ENCODE results near the gene GPR150.
"Not testable (repeated sequence)": the region's sequence is repeated elsewhere in the genome, so short reads cannot be mapped to it uniquely, and the experiment has no call there.

GPR150 gene

GRCh38 chr5:95623706-95624105, 3.8 kb downstream of the GPR150 start:
- no peak for DNase-seq (ENCODE audit: low read depth, low spot score)

GRCh38 chr5:95624368-95624767, 4.5 kb downstream of the GPR150 start:
- no peak for DNase-seq (ENCODE audit: low read depth, low spot score)

GRCh38 chr5:95626701-95627100, 6.8 kb downstream of the GPR150 start:
- no peak for DNase-seq (ENCODE audit: low read depth, low spot score)

GRCh38 chr5:95627971-95628810, 8.3 kb downstream of the GPR150 start:
- no peak for DNase-seq (ENCODE audit: low read depth, low spot score)

- DNase-seq (ENCODE audit: low read depth, low spot score) = no peak
Measured at GRCh38 chr5:95628933-95629332, 9.0 kb downstream of the GPR150 start.

GRCh38 chr5:95630394-95630917, 10.6 kb downstream of the GPR150 start:
- no peak for DNase-seq (ENCODE audit: low read depth, low spot score)

GRCh38 chr5:95631255-95631958, 11.5 kb downstream of the GPR150 start:
- no peak for DNase-seq (ENCODE audit: low read depth, low spot score)

- DNase-seq (ENCODE audit: low read depth, low spot score) = peak; percentile 41
Measured at GRCh38 chr5:95631991-95632675, 12.2 kb downstream of the GPR150 start.

- not testable (repeated sequence) for DNase-seq (ENCODE audit: low read depth, low spot score)
Measured at GRCh38 chr5:95632942-95633341, 13.1 kb downstream of the GPR150 start.

GRCh38 chr5:95633671-95634070, 13.8 kb downstream of the GPR150 start:
- no peak for DNase-seq (ENCODE audit: low read depth, low spot score)

GRCh38 chr5:95634081-95634480, 14.2 kb downstream of the GPR150 start:
- DNase-seq (ENCODE audit: low read depth, low spot score) = no peak

- DNase-seq (ENCODE audit: low read depth, low spot score) = no peak
Measured at GRCh38 chr5:95638632-95639031, 18.7 kb downstream of the GPR150 start.

GRCh38 chr5:95641741-95642220, 21.9 kb downstream of the GPR150 start:
- no peak for DNase-seq (ENCODE audit: low read depth, low spot score)

- no peak for DNase-seq (ENCODE audit: low read depth, low spot score)
Measured at GRCh38 chr5:95643152-95643551, 23.3 kb downstream of the GPR150 start.

- peak; percentile 4 for DNase-seq (ENCODE audit: low read depth, low spot score)
Measured at GRCh38 chr5:95644351-95645042, 24.6 kb downstream of the GPR150 start.

- not testable (repeated sequence) for DNase-seq (ENCODE audit: low read depth, low spot score)
Measured at GRCh38 chr5:95646226-95646568, 26.3 kb downstream of the GPR150 start.

- DNase-seq (ENCODE audit: low read depth, low spot score) = peak; percentile 88
Measured at GRCh38 chr5:95646569-95647431, 26.9 kb downstream of the GPR150 start, which contains the start of gene RFESD. RFESD (plus strand) TSS chr5:95646777; CDS start chr5:95652272, 5,495 bp downstream.

GRCh38 chr5:95647886-95648860, 28.3 kb downstream of the GPR150 start:
- DNase-seq (ENCODE audit: low read depth, low spot score) = no peak

GRCh38 chr5:95649274-95649673, 29.4 kb downstream of the GPR150 start:
- DNase-seq (ENCODE audit: low read depth, low spot score) = no peak

Measured in activated CD4-positive, CD25-positive, alpha-beta regulatory T cell treated with anti-CD3 and anti-CD28 coated beads, Interleukin-2, amount 50 U/mL, for 16 hours (primary cell).